HEK293 (cell line): Measurements from ENCODE around the gene MMP27.

Experiments used
- CTCF ChIA-PET: fragments of 350-600 bp; formaldehyde crosslinking; extraction: SDS; loops from one replicate; lab custom pipeline; 2021; ENCODE audit warnings: antibody characterized with exemption; lab: Yijun Ruan, JAX
- POLR2A ChIA-PET: fragments of 300-600 bp; formaldehyde crosslinking; extraction: SDS; loops from one replicate; lab custom pipeline; 2020; ENCODE audit warnings: antibody characterized with exemption, inconsistent platforms; lab: Yijun Ruan, JAX
- H3K27ac ChIP-seq: fragments of 200-500 bp; sonication (Bioruptor generic); 2 replicates; pipeline ENCODE4 v1.5.1; 2014; ENCODE audit warnings: low read depth, low read length, control low read depth, inconsistent platforms; ENCODE audit errors: extremely low read depth
- H3K36me3 ChIP-seq, 2 experiments: fragments of 200-500 bp in 1 of 2; sonication (Bioruptor generic) in 1 of 2; 1 replicate in 1 of 2; 2 replicates in 1 of 2; pipeline ENCODE4 v1.5.1; 2014 to 2017; ENCODE audit warnings: inconsistent platforms in 2 of 2, low read length in 2 of 2; ENCODE audit not compliant: control insufficient read depth in 2 of 2, insufficient read depth in 1 of 2
- H3K4me1 ChIP-seq: fragments of 200-500 bp; sonication (Bioruptor generic); 2 replicates; pipeline ENCODE4 v1.5.1; 2014; ENCODE audit warnings: mild to moderate bottlenecking, low read length, inconsistent platforms; ENCODE audit not compliant: control insufficient read depth, insufficient read depth
- H3K4me3 ChIP-seq: 2 replicates; pipeline ENCODE4 v1.5.1; 2011; ENCODE audit warnings: low read depth, mild to moderate bottlenecking, control low read depth, low read length, moderate library complexity
- H3K9me3 ChIP-seq: fragments of 200-500 bp; sonication (Bioruptor generic); 2 replicates; pipeline ENCODE4 v1.5.1; 2014; ENCODE audit warnings: low read depth, low read length, inconsistent platforms; ENCODE audit not compliant: control insufficient read depth, insufficient read depth
- BCL11B ChIP-seq: fragments of 450-650 bp; formaldehyde crosslinking; IDR thresholded peaks from 2 replicates; pipeline ENCODE4 v1.5.1; 2016; ENCODE audit warnings: low read depth, missing biosample characterization, missing genetic modification characterization
- HOXA7 ChIP-seq: sonication (generic); formaldehyde crosslinking; IDR thresholded peaks from 2 replicates; pipeline ENCODE4 v1.8.1; 2022; ENCODE audit warnings: missing genetic modification reagents, borderline replicate concordance
- HOXD13 ChIP-seq: sonication (generic); formaldehyde crosslinking; IDR thresholded peaks from 2 replicates; pipeline ENCODE4 v1.8.0; 2022; ENCODE audit warnings: missing genetic modification reagents, borderline replicate concordance
- MZF1 ChIP-seq: fragments of 450-650 bp; formaldehyde crosslinking; IDR thresholded peaks from 2 replicates; pipeline ENCODE4 v1.5.1; 2017; ENCODE audit warnings: missing biosample characterization, missing genetic modification characterization, borderline replicate concordance
- PRDM1 ChIP-seq: fragments of 450-650 bp; formaldehyde crosslinking; IDR thresholded peaks from 2 replicates; pipeline ENCODE4; 2016; ENCODE audit warnings: missing biosample characterization, missing genetic modification characterization
- YY1 ChIP-seq: fragments of 450-650 bp; formaldehyde crosslinking; IDR thresholded peaks from 2 replicates; pipeline ENCODE4 v1.5.1; 2018; ENCODE audit warnings: missing biosample characterization, missing genetic modification characterization
- ZBTB1 ChIP-seq: fragments of 450-650 bp; formaldehyde crosslinking; IDR thresholded peaks from 2 replicates; pipeline ENCODE4 v1.5.1; 2016; ENCODE audit warnings: missing biosample characterization, missing genetic modification characterization
- ZFP3 ChIP-seq: fragments of 450-650 bp; formaldehyde crosslinking; IDR thresholded peaks from 2 replicates; pipeline ENCODE4 v1.5.1; 2016; ENCODE audit warnings: low read depth, missing biosample characterization, missing genetic modification characterization
- ZNF114 ChIP-seq: fragments of 450-650 bp; formaldehyde crosslinking; IDR thresholded peaks from 2 replicates; pipeline ENCODE4 v1.5.0; 2017; ENCODE audit warnings: missing biosample characterization, missing genetic modification characterization
- ZNF140 ChIP-seq: fragments of 450-650 bp; formaldehyde crosslinking; IDR thresholded peaks from 2 replicates; pipeline ENCODE4 v1.5.1; 2016; ENCODE audit warnings: missing biosample characterization, missing genetic modification characterization
- ZNF184 ChIP-seq: fragments of 450-650 bp; IDR thresholded peaks from 2 replicates; pipeline ENCODE4 v1.5.1; 2018; ENCODE audit warnings: missing biosample characterization, mild to moderate bottlenecking, missing genetic modification characterization
- ZNF221 ChIP-seq: fragments of 450-650 bp; formaldehyde crosslinking; IDR thresholded peaks from 2 replicates; pipeline ENCODE4 v1.5.1; 2017; ENCODE audit warnings: missing biosample characterization, missing genetic modification characterization, borderline replicate concordance
- ZNF324 ChIP-seq: fragments of 450-650 bp; formaldehyde crosslinking; IDR thresholded peaks from 2 replicates; pipeline ENCODE4 v1.5.1; 2016; ENCODE audit warnings: missing biosample characterization, missing genetic modification characterization
- ZNF544 ChIP-seq: fragments of 450-650 bp; formaldehyde crosslinking; IDR thresholded peaks from 2 replicates; pipeline ENCODE4 v1.5.0; 2017; ENCODE audit warnings: missing biosample characterization, missing genetic modification characterization
- ZNF560 ChIP-seq: fragments of 450-650 bp; formaldehyde crosslinking; IDR thresholded peaks from 2 replicates; pipeline ENCODE4 v1.5.1; 2017; ENCODE audit warnings: missing biosample characterization, missing genetic modification characterization, borderline replicate concordance
- ZNF624 ChIP-seq: fragments of 450-650 bp; formaldehyde crosslinking; IDR thresholded peaks from 2 replicates; pipeline ENCODE4 v1.5.1; 2017; ENCODE audit warnings: missing biosample characterization, missing genetic modification characterization
- ZNF629 ChIP-seq: fragments of 450-650 bp; formaldehyde crosslinking; IDR thresholded peaks from 2 replicates; pipeline ENCODE4 v1.5.1; 2017; ENCODE audit warnings: missing biosample characterization, missing genetic modification characterization
- ZNF701 ChIP-seq: fragments of 450-650 bp; formaldehyde crosslinking; IDR thresholded peaks from 2 replicates; pipeline ENCODE4 v1.5.1; 2016; ENCODE audit warnings: missing biosample characterization, missing genetic modification characterization
- ZNF76 ChIP-seq: fragments of 450-650 bp; formaldehyde crosslinking; IDR thresholded peaks from 2 replicates; pipeline ENCODE4; 2016; ENCODE audit warnings: low read depth, missing biosample characterization, missing genetic modification characterization, borderline replicate concordance
- TF ChIP-seq, protein P1 (sequence below): fragments of 450-650 bp; formaldehyde crosslinking; optimal IDR thresholded peaks from 2 replicates; pipeline ENCODE3; 2016; ENCODE audit warnings: missing biosample characterization, mild to moderate bottlenecking, missing genetic modification characterization
- TF ChIP-seq, protein P2 (sequence below): fragments of 450-650 bp; formaldehyde crosslinking; conservative IDR thresholded peaks from 2 replicates; pipeline ENCODE4 v1.5.1; 2016; ENCODE audit warnings: low read depth, missing biosample characterization, missing genetic modification characterization
- TF ChIP-seq, protein P3 (sequence below): fragments of 450-650 bp; formaldehyde crosslinking; IDR thresholded peaks from 2 replicates; pipeline ENCODE4 v1.5.1; 2017; ENCODE audit warnings: missing biosample characterization, missing genetic modification characterization
- TF ChIP-seq, protein P4 (sequence below): fragments of 450-650 bp; formaldehyde crosslinking; IDR thresholded peaks from 2 replicates; pipeline ENCODE4 v1.5.1; 2016; ENCODE audit warnings: missing biosample characterization, missing genetic modification characterization
- TF ChIP-seq, protein P5 (sequence below): fragments of 450-650 bp; formaldehyde crosslinking; IDR thresholded peaks from 2 replicates; pipeline ENCODE4 v1.5.1; 2016; ENCODE audit warnings: missing biosample characterization, missing genetic modification characterization

The MMP27 gene

DNA sequence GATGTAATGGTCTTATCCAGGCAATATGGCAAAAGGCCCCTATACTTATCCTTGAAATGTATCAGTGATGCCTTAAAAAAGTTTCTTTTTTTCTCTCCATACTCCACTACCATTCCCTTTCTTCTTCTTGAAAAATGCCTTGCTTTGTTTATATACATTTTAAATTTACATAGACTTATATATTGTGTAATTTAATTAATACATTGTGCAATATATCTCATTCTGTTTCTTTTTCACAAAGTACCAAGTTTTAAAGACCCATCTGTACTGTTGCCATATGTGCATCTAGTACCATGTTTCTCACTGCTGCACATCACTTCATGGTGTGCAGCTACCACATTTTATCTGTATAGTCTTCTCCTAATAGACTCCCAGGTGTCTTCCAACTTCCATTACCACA lies 11.7 kb upstream of the MMP27 start (continued):
- TF ChIP-seq ZNF221 (tag by site-specific recombination), result no peak
- TF ChIP-seq ZFP3 (tag by site-specific recombination), result no peak
- TF ChIP-seq MZF1 (tag by site-specific recombination), result no peak
- TF ChIP-seq ZNF701, result no peak
- TF ChIP-seq ZNF184, result no peak
- TF ChIP-seq, protein P1, sequence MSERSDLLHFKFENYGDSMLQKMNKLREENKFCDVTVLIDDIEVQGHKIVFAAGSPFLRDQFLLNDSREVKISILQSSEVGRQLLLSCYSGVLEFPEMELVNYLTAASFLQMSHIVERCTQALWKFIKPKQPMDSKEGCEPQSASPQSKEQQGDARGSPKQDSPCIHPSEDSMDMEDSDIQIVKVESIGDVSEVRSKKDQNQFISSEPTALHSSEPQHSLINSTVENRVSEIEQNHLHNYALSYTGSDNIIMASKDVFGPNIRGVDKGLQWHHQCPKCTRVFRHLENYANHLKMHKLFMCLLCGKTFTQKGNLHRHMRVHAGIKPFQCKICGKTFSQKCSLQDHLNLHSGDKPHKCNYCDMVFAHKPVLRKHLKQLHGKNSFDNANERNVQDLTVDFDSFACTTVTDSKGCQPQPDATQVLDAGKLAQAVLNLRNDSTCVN, result no peak
- TF ChIP-seq, protein P2, sequence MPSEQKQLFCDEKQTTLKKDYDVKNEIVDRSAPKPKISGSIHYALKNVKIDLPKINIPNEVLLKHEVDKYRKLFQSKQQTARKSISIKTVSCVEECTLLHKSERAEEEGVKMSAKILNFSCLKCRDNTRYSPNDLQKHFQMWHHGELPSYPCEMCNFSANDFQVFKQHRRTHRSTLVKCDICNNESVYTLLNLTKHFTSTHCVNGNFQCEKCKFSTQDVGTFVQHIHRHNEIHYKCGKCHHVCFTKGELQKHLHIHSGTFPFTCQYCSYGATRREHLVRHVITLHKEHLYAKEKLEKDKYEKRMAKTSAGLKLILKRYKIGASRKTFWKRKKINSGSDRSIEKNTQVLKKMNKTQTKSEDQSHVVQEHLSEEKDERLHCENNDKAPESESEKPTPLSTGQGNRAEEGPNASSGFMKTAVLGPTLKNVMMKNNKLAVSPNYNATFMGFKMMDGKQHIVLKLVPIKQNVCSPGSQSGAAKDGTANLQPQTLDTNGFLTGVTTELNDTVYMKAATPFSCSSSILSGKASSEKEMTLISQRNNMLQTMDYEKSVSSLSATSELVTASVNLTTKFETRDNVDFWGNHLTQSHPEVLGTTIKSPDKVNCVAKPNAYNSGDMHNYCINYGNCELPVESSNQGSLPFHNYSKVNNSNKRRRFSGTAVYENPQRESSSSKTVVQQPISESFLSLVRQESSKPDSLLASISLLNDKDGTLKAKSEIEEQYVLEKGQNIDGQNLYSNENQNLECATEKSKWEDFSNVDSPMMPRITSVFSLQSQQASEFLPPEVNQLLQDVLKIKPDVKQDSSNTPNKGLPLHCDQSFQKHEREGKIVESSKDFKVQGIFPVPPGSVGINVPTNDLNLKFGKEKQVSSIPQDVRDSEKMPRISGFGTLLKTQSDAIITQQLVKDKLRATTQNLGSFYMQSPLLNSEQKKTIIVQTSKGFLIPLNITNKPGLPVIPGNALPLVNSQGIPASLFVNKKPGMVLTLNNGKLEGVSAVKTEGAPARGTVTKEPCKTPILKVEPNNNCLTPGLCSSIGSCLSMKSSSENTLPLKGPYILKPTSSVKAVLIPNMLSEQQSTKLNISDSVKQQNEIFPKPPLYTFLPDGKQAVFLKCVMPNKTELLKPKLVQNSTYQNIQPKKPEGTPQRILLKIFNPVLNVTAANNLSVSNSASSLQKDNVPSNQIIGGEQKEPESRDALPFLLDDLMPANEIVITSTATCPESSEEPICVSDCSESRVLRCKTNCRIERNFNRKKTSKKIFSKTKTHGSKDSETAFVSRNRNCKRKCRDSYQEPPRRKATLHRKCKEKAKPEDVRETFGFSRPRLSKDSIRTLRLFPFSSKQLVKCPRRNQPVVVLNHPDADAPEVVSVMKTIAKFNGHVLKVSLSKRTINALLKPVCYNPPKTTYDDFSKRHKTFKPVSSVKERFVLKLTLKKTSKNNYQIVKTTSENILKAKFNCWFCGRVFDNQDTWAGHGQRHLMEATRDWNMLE, result no peak
- TF ChIP-seq ZNF114 (tag by site-specific recombination), result no peak
- no peak for TF ChIP-seq HOXA7 (CRISPR knock-in tag)

DNA sequence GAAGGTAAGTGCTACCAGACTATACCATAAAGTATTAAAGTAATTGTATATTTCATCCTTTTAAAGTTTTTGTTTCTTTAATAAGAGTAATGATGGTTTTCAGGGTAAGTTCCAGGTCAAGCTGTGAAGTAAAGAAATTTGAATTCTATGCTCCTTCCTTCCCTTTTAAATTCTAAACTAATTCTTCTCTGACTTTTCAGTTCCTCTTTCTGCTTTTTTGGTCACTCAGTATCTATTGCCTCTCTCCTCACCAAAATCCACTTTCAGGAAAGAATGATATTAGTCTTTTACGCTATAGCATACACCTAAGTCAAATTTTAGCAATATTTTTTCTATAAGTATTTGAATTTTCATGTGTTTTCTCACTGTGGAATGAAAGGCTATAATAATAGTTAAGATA lies 11.0 kb upstream of the MMP27 start:
- CTCF ChIA-PET, result no interaction called here
- POLR2A ChIA-PET, result no interaction called here
- no peaks in the 10 kb centered on the region for H3K36me3 ChIP-seq
- H3K27ac ChIP-seq, result no peak overlapping the region
- no peaks in the 10 kb centered on the region for H3K4me1 ChIP-seq
- no peaks in the 10 kb centered on the region for H3K9me3 ChIP-seq
- H3K4me3 ChIP-seq, result no peak overlapping the region
- no peak for TF ChIP-seq ZNF324 (tag by site-specific recombination)
- TF ChIP-seq ZBTB1 (tag by site-specific recombination), result no peak
- TF ChIP-seq ZNF624 (tag by site-specific recombination), result no peak
- TF ChIP-seq ZNF140 (tag by site-specific recombination), result no peak
- TF ChIP-seq ZNF544, result no peak
- no peak for TF ChIP-seq BCL11B (tag by site-specific recombination)
- TF ChIP-seq, protein P3, sequence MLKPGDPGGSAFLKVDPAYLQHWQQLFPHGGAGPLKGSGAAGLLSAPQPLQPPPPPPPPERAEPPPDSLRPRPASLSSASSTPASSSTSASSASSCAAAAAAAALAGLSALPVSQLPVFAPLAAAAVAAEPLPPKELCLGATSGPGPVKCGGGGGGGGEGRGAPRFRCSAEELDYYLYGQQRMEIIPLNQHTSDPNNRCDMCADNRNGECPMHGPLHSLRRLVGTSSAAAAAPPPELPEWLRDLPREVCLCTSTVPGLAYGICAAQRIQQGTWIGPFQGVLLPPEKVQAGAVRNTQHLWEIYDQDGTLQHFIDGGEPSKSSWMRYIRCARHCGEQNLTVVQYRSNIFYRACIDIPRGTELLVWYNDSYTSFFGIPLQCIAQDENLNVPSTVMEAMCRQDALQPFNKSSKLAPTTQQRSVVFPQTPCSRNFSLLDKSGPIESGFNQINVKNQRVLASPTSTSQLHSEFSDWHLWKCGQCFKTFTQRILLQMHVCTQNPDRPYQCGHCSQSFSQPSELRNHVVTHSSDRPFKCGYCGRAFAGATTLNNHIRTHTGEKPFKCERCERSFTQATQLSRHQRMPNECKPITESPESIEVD (tag by site-specific recombination), result no peak
- no peak for TF ChIP-seq ZNF76
- TF ChIP-seq ZNF629 (tag by site-specific recombination), result no peak
- no peak for TF ChIP-seq ZNF560
- no peak for TF ChIP-seq PRDM1 (tag by site-specific recombination)
- no peak for TF ChIP-seq YY1
- TF ChIP-seq, protein P4, sequence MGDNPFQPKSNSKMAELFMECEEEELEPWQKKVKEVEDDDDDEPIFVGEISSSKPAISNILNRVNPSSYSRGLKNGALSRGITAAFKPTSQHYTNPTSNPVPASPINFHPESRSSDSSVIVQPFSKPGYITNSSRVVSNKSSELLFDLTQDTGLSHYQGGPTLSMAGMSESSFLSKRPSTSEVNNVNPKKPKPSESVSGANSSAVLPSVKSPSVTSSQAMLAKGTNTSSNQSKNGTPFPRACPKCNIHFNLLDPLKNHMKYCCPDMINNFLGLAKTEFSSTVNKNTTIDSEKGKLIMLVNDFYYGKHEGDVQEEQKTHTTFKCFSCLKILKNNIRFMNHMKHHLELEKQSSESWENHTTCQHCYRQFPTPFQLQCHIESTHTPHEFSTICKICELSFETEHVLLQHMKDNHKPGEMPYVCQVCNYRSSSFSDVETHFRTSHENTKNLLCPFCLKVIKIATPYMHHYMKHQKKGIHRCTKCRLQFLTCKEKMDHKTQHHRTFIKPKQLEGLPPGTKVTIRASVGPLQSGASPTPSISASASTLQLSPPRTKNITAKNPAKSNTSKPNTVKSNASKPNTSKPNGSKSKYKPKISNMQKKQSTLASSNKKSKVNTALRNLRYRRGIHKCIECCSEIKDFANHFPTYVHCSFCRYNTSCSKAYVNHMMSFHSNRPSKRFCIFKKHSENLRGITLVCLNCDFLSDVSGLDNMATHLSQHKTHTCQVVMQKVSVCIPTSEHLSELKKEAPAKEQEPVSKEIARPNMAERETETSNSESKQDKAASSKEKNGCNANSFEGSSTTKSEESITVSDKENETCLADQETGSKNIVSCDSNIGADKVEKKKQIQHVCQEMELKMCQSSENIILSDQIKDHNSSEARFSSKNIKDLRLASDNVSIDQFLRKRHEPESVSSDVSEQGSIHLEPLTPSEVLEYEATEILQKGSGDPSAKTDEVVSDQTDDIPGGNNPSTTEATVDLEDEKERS, result no peak
- TF ChIP-seq, protein P5, sequence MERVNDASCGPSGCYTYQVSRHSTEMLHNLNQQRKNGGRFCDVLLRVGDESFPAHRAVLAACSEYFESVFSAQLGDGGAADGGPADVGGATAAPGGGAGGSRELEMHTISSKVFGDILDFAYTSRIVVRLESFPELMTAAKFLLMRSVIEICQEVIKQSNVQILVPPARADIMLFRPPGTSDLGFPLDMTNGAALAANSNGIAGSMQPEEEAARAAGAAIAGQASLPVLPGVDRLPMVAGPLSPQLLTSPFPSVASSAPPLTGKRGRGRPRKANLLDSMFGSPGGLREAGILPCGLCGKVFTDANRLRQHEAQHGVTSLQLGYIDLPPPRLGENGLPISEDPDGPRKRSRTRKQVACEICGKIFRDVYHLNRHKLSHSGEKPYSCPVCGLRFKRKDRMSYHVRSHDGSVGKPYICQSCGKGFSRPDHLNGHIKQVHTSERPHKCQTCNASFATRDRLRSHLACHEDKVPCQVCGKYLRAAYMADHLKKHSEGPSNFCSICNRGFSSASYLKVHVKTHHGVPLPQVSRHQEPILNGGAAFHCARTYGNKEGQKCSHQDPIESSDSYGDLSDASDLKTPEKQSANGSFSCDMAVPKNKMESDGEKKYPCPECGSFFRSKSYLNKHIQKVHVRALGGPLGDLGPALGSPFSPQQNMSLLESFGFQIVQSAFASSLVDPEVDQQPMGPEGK (tag by site-specific recombination), result no peak
- TF ChIP-seq HOXD13 (CRISPR knock-in tag), result no peak
